LHCN-M2 (cell line): ENCODE data around the gene COG4. TPM values are rescaled to one million over a fixed set of nuclear protein-coding genes. Genes with fewer than 3 reads are reported as not detected.
"Not testable (repeated sequence)": the region's sequence is repeated elsewhere in the genome, so short reads cannot be mapped to it uniquely, and the experiment has no call there.

Source experiments
- DNase-seq: peaks from one replicate; pipeline ENCODE4 v3.0.0-alpha.2; 2012; ENCODE audit warnings: low read depth
- total RNA-seq: library from RNA; depleted of rRNA; stranded (reverse); fragments of >200 nt; gene quantifications from 2 replicates; pipeline ENCODE4 v1.2.3, GENCODE V29; 2014

The COG4 gene
- total RNA-seq, 1 experiment from 2014 or later, result 94.2 TPM

GRCh38 chr16:70527315-70527996, 4.1 kb upstream of the COG4 start:
- no peak for DNase-seq

- DNase-seq, result no peak
These were observed 3.0 kb upstream of the COG4 start for GRCh38 chr16:70526403-70526802.

- not testable (repeated sequence) for DNase-seq
These were observed 1.1 kb upstream of the COG4 start for GRCh38 chr16:70524399-70524825.

- DNase-seq, result no peak
These were observed 517 bp upstream of the COG4 start, which contains the start of gene SF3B3 for GRCh38 chr16:70523743-70524398. Gene SF3B3 (plus strand): TSS chr16:70523816. CDS start chr16:70526657, 2,841 bp downstream.

GRCh38 chr16:70522216-70523075, 908 bp downstream of the COG4 start:
- DNase-seq, result no peak

GRCh38 chr16:70520612-70521297, 2.6 kb downstream of the COG4 start:
- DNase-seq, result peak; percentile 56

GRCh38 chr16:70512456-70512855, 10.9 kb downstream of the COG4 start:
- peak; percentile 48 for DNase-seq

- DNase-seq, result no peak
These were observed 11.5 kb downstream of the COG4 start for GRCh38 chr16:70511833-70512232.

GRCh38 chr16:70510216-70510615, 13.1 kb downstream of the COG4 start:
- DNase-seq, result no peak

GRCh38 chr16:70508752-70509151, 14.6 kb downstream of the COG4 start:
- DNase-seq, result no peak

GRCh38 chr16:70496513-70496912, 26.8 kb downstream of the COG4 start:
- no peak for DNase-seq

GRCh38 chr16:70495425-70496182, 27.8 kb downstream of the COG4 start:
- no peak for DNase-seq

- DNase-seq, result no peak
These were observed 28.6 kb downstream of the COG4 start for GRCh38 chr16:70494777-70495176.

GRCh38 chr16:70494202-70494770, 29.1 kb downstream of the COG4 start:
- DNase-seq, result no peak

GRCh38 chr16:70493802-70494201, 29.6 kb downstream of the COG4 start:
- DNase-seq, result no peak

- DNase-seq, result peak; percentile 46
These were observed 33.1 kb downstream of the COG4 start for GRCh38 chr16:70490261-70490660.

- no peak for DNase-seq
These were observed 38.5 kb downstream of the COG4 start for GRCh38 chr16:70484867-70485266.

- no peak for DNase-seq
These were observed 39.9 kb downstream of the COG4 start for GRCh38 chr16:70483426-70483825.

- DNase-seq, result peak; percentile 12
These were observed 40.7 kb downstream of the COG4 start for GRCh38 chr16:70482624-70483023.

- peak; percentile 40 for DNase-seq
These were observed 41.3 kb downstream of the COG4 start for GRCh38 chr16:70481929-70482536.
